HEK293 (cell line): ENCODE data around the gene MMS19.

ENCODE experiments used
- GLI2 ChIP-seq: fragments of 450-650 bp; formaldehyde crosslinking; IDR thresholded peaks from 2 replicates; pipeline ENCODE4; 2017; ENCODE audit warnings: missing biosample characterization, missing genetic modification characterization, low read depth, borderline replicate concordance
- KLF16 ChIP-seq: fragments of 450-650 bp; formaldehyde crosslinking; IDR thresholded peaks from 2 replicates; pipeline ENCODE4 v1.5.1; 2017; ENCODE audit warnings: missing biosample characterization, missing genetic modification characterization
- PRDM6 ChIP-seq: fragments of 450-650 bp; formaldehyde crosslinking; IDR thresholded peaks from 2 replicates; pipeline ENCODE4 v1.5.1; 2017; ENCODE audit warnings: missing biosample characterization, missing genetic modification characterization
- SCRT1 ChIP-seq: fragments of 450-650 bp; formaldehyde crosslinking; IDR thresholded peaks from 2 replicates; pipeline ENCODE4 v1.5.1; 2016; ENCODE audit warnings: missing biosample characterization, missing genetic modification characterization, borderline replicate concordance
- SP7 ChIP-seq: fragments of 450-650 bp; formaldehyde crosslinking; IDR thresholded peaks from 2 replicates; pipeline ENCODE4 v1.5.1; 2016; ENCODE audit warnings: missing biosample characterization, missing genetic modification characterization
- TSHZ1 ChIP-seq: fragments of 450-650 bp; formaldehyde crosslinking; IDR thresholded peaks from 2 replicates; pipeline ENCODE4 v1.5.1; 2016; ENCODE audit warnings: missing biosample characterization, missing genetic modification characterization, borderline replicate concordance
- YY2 ChIP-seq: fragments of 450-650 bp; formaldehyde crosslinking; IDR thresholded peaks from 2 replicates; pipeline ENCODE4 v1.5.1; 2016; ENCODE audit warnings: missing biosample characterization, missing genetic modification characterization
- ZBTB1 ChIP-seq: fragments of 450-650 bp; formaldehyde crosslinking; IDR thresholded peaks from 2 replicates; pipeline ENCODE4 v1.5.1; 2016; ENCODE audit warnings: missing biosample characterization, missing genetic modification characterization
- ZFP69B ChIP-seq: fragments of 450-650 bp; formaldehyde crosslinking; IDR thresholded peaks from 2 replicates; pipeline ENCODE4 v1.5.1; 2016; ENCODE audit warnings: missing biosample characterization, missing genetic modification characterization
- ZNF114 ChIP-seq: fragments of 450-650 bp; formaldehyde crosslinking; IDR thresholded peaks from 2 replicates; pipeline ENCODE4 v1.5.0; 2017; ENCODE audit warnings: missing biosample characterization, missing genetic modification characterization
- ZNF146 ChIP-seq: fragments of 450-650 bp; formaldehyde crosslinking; IDR thresholded peaks from 2 replicates; pipeline ENCODE4 v1.5.1; 2016; ENCODE audit warnings: missing biosample characterization, missing genetic modification characterization
- ZNF26 ChIP-seq: fragments of 450-650 bp; formaldehyde crosslinking; IDR thresholded peaks from 2 replicates; pipeline ENCODE4 v1.5.1; 2016; ENCODE audit warnings: missing biosample characterization, missing genetic modification characterization
- ZNF280C ChIP-seq: fragments of 450-650 bp; formaldehyde crosslinking; IDR thresholded peaks from 2 replicates; pipeline ENCODE4 v1.5.1; 2016; ENCODE audit warnings: missing biosample characterization, missing genetic modification characterization
- ZNF324 ChIP-seq: fragments of 450-650 bp; formaldehyde crosslinking; IDR thresholded peaks from 2 replicates; pipeline ENCODE4 v1.5.1; 2016; ENCODE audit warnings: missing biosample characterization, missing genetic modification characterization
- ZNF341 ChIP-seq: fragments of 450-650 bp; formaldehyde crosslinking; IDR thresholded peaks from 2 replicates; pipeline ENCODE4; 2016; ENCODE audit warnings: low read depth, missing biosample characterization, missing genetic modification characterization
- ZNF354C ChIP-seq: fragments of 450-650 bp; formaldehyde crosslinking; IDR thresholded peaks from 2 replicates; pipeline ENCODE4 v1.5.1; 2016; ENCODE audit warnings: missing biosample characterization, missing genetic modification characterization, low read depth, borderline replicate concordance
- ZNF366 ChIP-seq: fragments of 450-650 bp; formaldehyde crosslinking; conservative IDR thresholded peaks from 2 replicates; pipeline ENCODE4 v1.5.1; 2016; ENCODE audit warnings: missing biosample characterization, missing genetic modification characterization
- ZNF449 ChIP-seq: fragments of 450-650 bp; formaldehyde crosslinking; IDR thresholded peaks from 2 replicates; pipeline ENCODE4 v1.5.1; 2017; ENCODE audit warnings: missing biosample characterization, mild to moderate bottlenecking, missing genetic modification characterization, moderate library complexity
- ZNF501 ChIP-seq: fragments of 450-650 bp; formaldehyde crosslinking; IDR thresholded peaks from 2 replicates; pipeline ENCODE4 v1.5.1; 2016; ENCODE audit warnings: missing biosample characterization, missing genetic modification characterization
- ZNF510 ChIP-seq: fragments of 450-650 bp; formaldehyde crosslinking; IDR thresholded peaks from 2 replicates; pipeline ENCODE4 v1.5.1; 2018; ENCODE audit warnings: mild to moderate bottlenecking, missing genetic modification characterization, missing biosample characterization; ENCODE audit not compliant: insufficient replicate concordance
- ZNF549 ChIP-seq: fragments of 450-650 bp; IDR thresholded peaks from 2 replicates; pipeline ENCODE4 v1.5.1; 2018; ENCODE audit warnings: missing biosample characterization, missing genetic modification characterization, mild to moderate bottlenecking, inconsistent platforms, moderate library complexity
- ZNF571 ChIP-seq: fragments of 450-650 bp; formaldehyde crosslinking; IDR thresholded peaks from 2 replicates; pipeline ENCODE4 v1.5.0; 2017; ENCODE audit warnings: missing biosample characterization, missing genetic modification characterization
- ZNF600 ChIP-seq: fragments of 450-650 bp; formaldehyde crosslinking; IDR thresholded peaks from 2 replicates; pipeline ENCODE4 v1.5.1; 2016; ENCODE audit warnings: missing biosample characterization, missing genetic modification characterization
- ZNF626 ChIP-seq: fragments of 450-650 bp; sonication (Bioruptor Pico); formaldehyde crosslinking; IDR thresholded peaks from 2 replicates; pipeline ENCODE4 v1.5.1; 2018; ENCODE audit warnings: missing biosample characterization, missing genetic modification characterization, inconsistent platforms
- ZNF704 ChIP-seq: fragments of 450-650 bp; formaldehyde crosslinking; IDR thresholded peaks from 2 replicates; pipeline ENCODE4 v1.5.1; 2016; ENCODE audit warnings: missing biosample characterization, missing genetic modification characterization
- ZNF747 ChIP-seq: fragments of 450-650 bp; formaldehyde crosslinking; IDR thresholded peaks from 2 replicates; pipeline ENCODE4 v1.5.1; 2016; ENCODE audit warnings: missing biosample characterization, missing genetic modification characterization
- ZNF830 ChIP-seq: fragments of 450-650 bp; IDR thresholded peaks from 2 replicates; pipeline ENCODE4 v1.5.0; 2018; ENCODE audit warnings: missing biosample characterization, missing genetic modification characterization, low read depth, mild to moderate bottlenecking, moderate library complexity

MMS19 gene

GRCh38 chr10:97497572-97498075 is 598 bp downstream of the MMS19 start (continued):
- TF ChIP-seq ZNF341 (tag by site-specific recombination) = no peak
- TF ChIP-seq ZNF626 (tag by site-specific recombination) = no peak
- TF ChIP-seq ZNF501 (tag by site-specific recombination) = no peak; the same call in 1 of the 2 replicates
- TF ChIP-seq YY2 (tag by site-specific recombination) = no peak; the same call in 1 of the 2 replicates
- TF ChIP-seq ZNF571 (tag by site-specific recombination) = no peak
- TF ChIP-seq PRDM6 (tag by site-specific recombination) = no peak
- TF ChIP-seq ZNF830 = no peak
- no peak for TF ChIP-seq GLI2 (tag by site-specific recombination)
- no peak for TF ChIP-seq ZNF354C (tag by site-specific recombination)
- peak; percentile 83 for TF ChIP-seq SP7 (tag by site-specific recombination)
- no peak for TF ChIP-seq ZNF704
- no peak for TF ChIP-seq ZFP69B (tag by site-specific recombination)
- no peak for TF ChIP-seq ZNF449
- TF ChIP-seq ZNF324 (tag by site-specific recombination) = peak; percentile 90; the same call in 1 of the 2 replicates
- TF ChIP-seq ZNF366 = peak; percentile 58
- TF ChIP-seq SCRT1 (tag by site-specific recombination) = no peak
- peak; percentile 79; the same call in 1 of the 2 replicates for TF ChIP-seq KLF16 (tag by site-specific recombination)
- no peak for TF ChIP-seq ZNF747 (tag by site-specific recombination)
- TF ChIP-seq ZBTB1 = no peak
- no peak for TF ChIP-seq ZNF114 (tag by site-specific recombination)
- TF ChIP-seq TSHZ1 (tag by site-specific recombination) = 0 out of 2 replicates have a peak, but pooled peaks have one; percentile 2
- no peak for TF ChIP-seq ZNF549 (tag by site-specific recombination)
- TF ChIP-seq ZNF600 (tag by site-specific recombination) = no peak
- no peak for TF ChIP-seq ZNF280C (tag by site-specific recombination)
- no peak for TF ChIP-seq ZNF26 (tag by site-specific recombination)
- TF ChIP-seq ZNF510 (tag by site-specific recombination) = no peak
- TF ChIP-seq ZNF146 (tag by site-specific recombination) = no peak
